Ishikawa (cell line): ENCODE measurements around the gene LSM8.

Source experiments
- CEBPB ChIP-seq: IDR thresholded peaks from 2 replicates; pipeline ENCODE4 v1.6.1; 2012
- CREB1 ChIP-seq: IDR thresholded peaks from 2 replicates; pipeline ENCODE4 v1.6.1; 2012; ENCODE audit warnings: low read depth
- EGR1 ChIP-seq: IDR thresholded peaks from 2 replicates; pipeline ENCODE4 v1.6.1; 2012
- EP300 ChIP-seq: IDR thresholded peaks from 2 replicates; pipeline ENCODE4 v1.6.1; 2012; ENCODE audit warnings: borderline replicate concordance
- FOXM1 ChIP-seq: IDR thresholded peaks from 2 replicates; pipeline ENCODE4 v1.6.1; 2012; ENCODE audit warnings: low read depth, borderline replicate concordance
- NFIC ChIP-seq: IDR thresholded peaks from 2 replicates; pipeline ENCODE4 v1.6.1; 2012
- RAD21 ChIP-seq: IDR thresholded peaks from 2 replicates; pipeline ENCODE4 v1.6.1; 2012; ENCODE audit warnings: low read depth
- TAF1 ChIP-seq: IDR thresholded peaks from 2 replicates; pipeline ENCODE4 v1.6.1; 2012; ENCODE audit warnings: low read depth, mild to moderate bottlenecking
- TCF12 ChIP-seq: IDR thresholded peaks from 2 replicates; pipeline ENCODE4 v1.6.1; 2012; ENCODE audit warnings: low read depth
- TEAD4 ChIP-seq: IDR thresholded peaks from 2 replicates; pipeline ENCODE4 v1.6.1; 2012
- YY1 ChIP-seq: IDR thresholded peaks from 2 replicates; pipeline ENCODE4 v1.6.1; 2012; ENCODE audit warnings: low read depth
- ZBTB7A ChIP-seq: IDR thresholded peaks from 2 replicates; pipeline ENCODE4 v1.6.1; 2012; ENCODE audit warnings: low read depth
- TF ChIP-seq, protein P1 (sequence below): IDR thresholded peaks from 2 replicates; pipeline ENCODE4 v1.6.1; 2012
- TF ChIP-seq, protein P2 (sequence below): IDR thresholded peaks from 2 replicates; pipeline ENCODE4 v1.6.1; 2012
- TF ChIP-seq, protein P3 (sequence below): IDR thresholded peaks from 2 replicates; pipeline ENCODE4 v1.6.1; 2012; ENCODE audit warnings: low read depth, mild to moderate bottlenecking

The LSM8 gene

DNA sequence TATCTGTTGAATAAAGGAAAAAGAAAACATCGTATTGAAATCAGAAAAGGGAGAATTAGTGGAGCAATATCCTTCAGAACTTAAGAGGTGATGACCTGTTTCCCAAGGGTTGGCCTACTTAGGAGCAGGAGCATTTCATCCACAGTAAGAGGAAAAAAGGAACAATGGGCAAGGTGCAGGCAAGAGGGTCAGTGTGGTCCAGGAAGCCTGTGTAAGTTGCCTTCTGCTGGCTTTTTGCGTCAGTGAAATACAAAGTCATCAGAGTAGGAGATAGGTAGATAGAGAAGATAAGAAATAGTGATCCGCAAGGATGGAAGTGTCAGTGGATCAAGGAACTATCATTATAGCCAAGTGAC, 35.2 kb downstream of the LSM8 start:
- TF ChIP-seq TCF12 (no peak), EP300 (no peak), NFIC (no peak), ZBTB7A (no peak), FOXM1 (no peak), CREB1 (no peak), EGR1 (no peak)
- TF ChIP-seq, protein P1, sequence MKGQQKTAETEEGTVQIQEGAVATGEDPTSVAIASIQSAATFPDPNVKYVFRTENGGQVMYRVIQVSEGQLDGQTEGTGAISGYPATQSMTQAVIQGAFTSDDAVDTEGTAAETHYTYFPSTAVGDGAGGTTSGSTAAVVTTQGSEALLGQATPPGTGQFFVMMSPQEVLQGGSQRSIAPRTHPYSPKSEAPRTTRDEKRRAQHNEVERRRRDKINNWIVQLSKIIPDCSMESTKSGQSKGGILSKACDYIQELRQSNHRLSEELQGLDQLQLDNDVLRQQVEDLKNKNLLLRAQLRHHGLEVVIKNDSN = no peak
- TF ChIP-seq, protein P2, sequence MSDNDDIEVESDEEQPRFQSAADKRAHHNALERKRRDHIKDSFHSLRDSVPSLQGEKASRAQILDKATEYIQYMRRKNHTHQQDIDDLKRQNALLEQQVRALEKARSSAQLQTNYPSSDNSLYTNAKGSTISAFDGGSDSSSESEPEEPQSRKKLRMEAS = no peak

DNA sequence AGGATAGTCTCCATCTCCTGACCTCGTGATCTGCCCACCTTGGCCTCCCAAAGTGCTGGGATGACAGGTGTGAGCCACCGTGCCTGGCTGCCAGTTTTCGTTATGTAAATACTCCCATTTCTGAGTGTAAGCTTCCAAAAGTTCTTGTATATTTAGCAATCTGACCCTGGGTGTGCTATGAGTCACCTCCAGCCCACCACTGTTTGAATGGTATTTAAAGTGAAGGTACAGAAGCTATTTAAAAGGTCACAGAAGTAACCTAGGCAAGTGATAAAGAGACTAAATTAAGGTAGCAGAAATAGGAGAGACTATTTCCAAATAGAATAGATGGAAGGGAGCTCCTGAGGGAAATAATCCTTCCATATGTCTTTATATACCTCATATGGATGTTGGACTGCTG, 36.6 kb downstream of the LSM8 start:
- TF ChIP-seq CREB1 = no peak
- no peak for TF ChIP-seq CEBPB
- TF ChIP-seq, protein P3, sequence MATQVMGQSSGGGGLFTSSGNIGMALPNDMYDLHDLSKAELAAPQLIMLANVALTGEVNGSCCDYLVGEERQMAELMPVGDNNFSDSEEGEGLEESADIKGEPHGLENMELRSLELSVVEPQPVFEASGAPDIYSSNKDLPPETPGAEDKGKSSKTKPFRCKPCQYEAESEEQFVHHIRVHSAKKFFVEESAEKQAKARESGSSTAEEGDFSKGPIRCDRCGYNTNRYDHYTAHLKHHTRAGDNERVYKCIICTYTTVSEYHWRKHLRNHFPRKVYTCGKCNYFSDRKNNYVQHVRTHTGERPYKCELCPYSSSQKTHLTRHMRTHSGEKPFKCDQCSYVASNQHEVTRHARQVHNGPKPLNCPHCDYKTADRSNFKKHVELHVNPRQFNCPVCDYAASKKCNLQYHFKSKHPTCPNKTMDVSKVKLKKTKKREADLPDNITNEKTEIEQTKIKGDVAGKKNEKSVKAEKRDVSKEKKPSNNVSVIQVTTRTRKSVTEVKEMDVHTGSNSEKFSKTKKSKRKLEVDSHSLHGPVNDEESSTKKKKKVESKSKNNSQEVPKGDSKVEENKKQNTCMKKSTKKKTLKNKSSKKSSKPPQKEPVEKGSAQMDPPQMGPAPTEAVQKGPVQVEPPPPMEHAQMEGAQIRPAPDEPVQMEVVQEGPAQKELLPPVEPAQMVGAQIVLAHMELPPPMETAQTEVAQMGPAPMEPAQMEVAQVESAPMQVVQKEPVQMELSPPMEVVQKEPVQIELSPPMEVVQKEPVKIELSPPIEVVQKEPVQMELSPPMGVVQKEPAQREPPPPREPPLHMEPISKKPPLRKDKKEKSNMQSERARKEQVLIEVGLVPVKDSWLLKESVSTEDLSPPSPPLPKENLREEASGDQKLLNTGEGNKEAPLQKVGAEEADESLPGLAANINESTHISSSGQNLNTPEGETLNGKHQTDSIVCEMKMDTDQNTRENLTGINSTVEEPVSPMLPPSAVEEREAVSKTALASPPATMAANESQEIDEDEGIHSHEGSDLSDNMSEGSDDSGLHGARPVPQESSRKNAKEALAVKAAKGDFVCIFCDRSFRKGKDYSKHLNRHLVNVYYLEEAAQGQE = no peak
- TF ChIP-seq TEAD4 = no peak
- TF ChIP-seq TAF1 = no peak
- no peak for TF ChIP-seq TCF12
- TF ChIP-seq, protein P2 = no peak
- no peak for TF ChIP-seq FOXM1

DNA sequence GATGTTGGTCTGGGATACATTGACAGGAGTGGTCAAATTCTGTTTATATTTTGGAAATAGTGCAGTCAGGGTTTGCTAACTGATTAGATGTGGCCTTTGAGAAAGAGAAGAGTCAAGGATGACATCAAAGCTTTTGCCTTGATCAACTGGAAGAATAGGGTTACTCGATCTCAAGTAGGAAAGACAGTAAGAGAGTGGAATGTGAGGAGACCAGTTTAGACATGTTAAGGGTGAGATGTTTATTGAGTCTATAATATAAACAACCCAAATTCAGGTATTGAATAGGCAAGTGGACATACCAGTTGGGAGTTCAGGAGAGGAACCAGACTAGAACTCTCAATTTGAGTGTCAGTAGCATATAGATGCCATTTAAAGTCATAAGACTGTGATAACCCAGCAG, 38.6 kb downstream of the LSM8 start:
- TF ChIP-seq CEBPB = no peak
- TF ChIP-seq EGR1 = no peak

DNA sequence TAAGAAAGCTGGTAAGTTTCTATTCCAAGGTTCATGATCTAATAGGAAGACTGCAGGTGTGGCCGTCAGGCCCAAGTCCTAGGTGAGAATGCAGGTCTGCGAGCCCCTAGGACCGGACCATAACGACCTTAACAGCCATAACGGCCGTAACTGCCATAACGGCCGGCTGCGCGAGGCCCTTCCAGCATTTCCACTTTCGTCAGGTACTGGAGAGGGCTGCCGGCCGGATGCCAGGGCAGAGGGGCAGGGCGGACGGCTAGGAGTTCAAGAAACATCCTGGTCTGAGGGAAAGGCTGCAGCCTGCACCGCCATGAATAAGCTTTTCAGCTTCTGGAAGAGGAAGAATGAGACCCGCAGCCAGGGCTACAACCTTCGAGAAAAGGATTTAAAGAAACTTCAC, 40.6 kb downstream of the LSM8 start, which contains the start of gene ANKRD7:
Gene ANKRD7, plus strand, starts transcription at position 184 of the 400 bp plus-strand sequence. Its CDS starts 127 bp downstream, at position 311.
- TF ChIP-seq RAD21 (no peak), ZBTB7A (no peak), EP300 (no peak), CEBPB (no peak), TCF12 (no peak), TEAD4 (no peak)

DNA sequence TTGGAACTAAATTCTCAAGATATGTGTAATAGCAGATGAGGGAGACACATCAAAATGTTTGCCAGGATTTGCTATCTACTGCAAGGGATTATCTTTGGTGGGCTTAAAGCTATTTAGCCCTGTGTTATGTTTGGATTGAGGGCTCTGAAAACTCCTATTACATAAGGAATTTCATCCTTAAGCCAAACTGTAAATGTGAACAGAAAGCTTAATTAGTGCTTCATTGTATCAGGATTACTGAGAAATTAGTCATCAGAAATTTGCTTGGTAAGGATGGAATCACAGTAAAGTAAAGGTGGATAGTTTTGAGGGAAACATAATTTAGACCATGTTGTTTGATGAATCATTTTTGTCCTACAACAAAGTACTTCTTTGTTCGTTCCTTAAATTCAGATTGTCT, 48.9 kb downstream of the LSM8 start:
- no peak for TF ChIP-seq FOXM1
- no peak for TF ChIP-seq RAD21
- TF ChIP-seq, protein P1 = no peak
- TF ChIP-seq, protein P3 = no peak
- no peak for TF ChIP-seq TCF12
- TF ChIP-seq, protein P2 = no peak
- TF ChIP-seq NFIC = no peak
- TF ChIP-seq EP300 = no peak
- TF ChIP-seq YY1 = no peak
- TF ChIP-seq CREB1 = no peak
- no peak for TF ChIP-seq ZBTB7A
- no peak for TF ChIP-seq TEAD4
- no peak for TF ChIP-seq EGR1
- TF ChIP-seq CEBPB = no peak
- TF ChIP-seq TAF1 = no peak

DNA sequence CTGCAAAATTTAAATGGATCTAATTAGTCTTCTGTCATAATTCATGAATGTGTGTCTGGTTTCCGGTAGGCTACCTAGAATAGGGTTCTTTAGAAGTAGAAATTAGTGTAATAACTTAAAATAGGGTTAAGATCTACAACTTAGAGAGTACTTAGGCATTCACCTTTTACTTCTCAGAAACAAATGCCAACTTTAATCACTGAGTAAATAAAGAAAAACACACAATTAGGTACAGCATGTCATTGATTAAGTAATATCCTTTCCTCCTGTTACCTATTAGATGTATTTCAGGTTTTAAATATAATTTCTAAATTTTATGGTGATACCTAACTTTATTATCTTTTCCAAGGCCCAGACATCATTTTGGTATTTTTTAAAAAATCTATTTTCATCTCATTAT, 49.8 kb downstream of the LSM8 start:
- TF ChIP-seq RAD21 = no peak
- TF ChIP-seq, protein P2 = no peak
- no peak for TF ChIP-seq NFIC
- no peak for TF ChIP-seq CEBPB
- no peak for TF ChIP-seq TAF1
- no peak for TF ChIP-seq CREB1
- TF ChIP-seq, protein P1 = no peak
- no peak for TF ChIP-seq TCF12
- no peak for TF ChIP-seq TEAD4
- no peak for TF ChIP-seq YY1
- no peak for TF ChIP-seq ZBTB7A
